ENCODE data around the gene HSPA4.

DNA sequence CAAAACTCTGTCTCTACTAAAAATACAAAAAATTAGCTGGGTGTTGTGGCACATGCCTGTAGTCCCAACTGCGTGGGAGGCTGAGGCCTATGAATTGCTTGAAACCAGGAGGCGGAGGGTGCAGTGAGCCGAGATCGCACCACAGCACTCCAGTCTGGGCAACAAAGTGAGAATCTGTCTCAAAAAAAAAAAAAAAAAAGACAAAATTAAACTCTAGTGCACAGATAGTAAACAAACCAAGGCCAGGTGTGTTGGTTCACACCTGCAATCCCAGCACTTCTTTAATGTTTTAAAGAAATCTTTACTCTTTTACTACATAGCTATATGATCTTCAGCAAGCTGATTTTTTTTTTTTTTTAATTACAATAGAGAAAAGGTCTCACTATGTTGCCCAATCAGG lies 33.8 kb upstream of the HSPA4 start:
- no peak for TF ChIP-seq ZBTB7A (IDR thresholded peaks at IDR 0.05; ENCODE audit: low read depth)
- TF ChIP-seq EP300 (IDR thresholded peaks at IDR 0.05; ENCODE audit: borderline replicate concordance) = no peak
- TF ChIP-seq FOXM1 (IDR thresholded peaks at IDR 0.05; ENCODE audit: borderline replicate concordance, low read depth) = no peak
- TF ChIP-seq MAX (IDR thresholded peaks at IDR 0.05) = no peak
